ENCODE results near the gene ZNF638. TPM values are rescaled to one million over a fixed set of nuclear protein-coding genes. Genes with fewer than 3 reads are reported as not detected.

The ZNF638 gene
- total RNA-seq, 1 donor from 2014 or later, result 97.1 TPM

- DNase-seq, result no peak
- no peaks in the 10 kb centered on the region for H3K9me3 ChIP-seq (replicated peaks)
- intact Hi-C loops (cut with micrococcal nuclease), result no loop called here
- H3K4me1 ChIP-seq, result peaks cover 18% of the 10 kb centered on the region
- peaks cover 8% of the 10 kb centered on the region for H3K36me3 ChIP-seq
- peak overlapping the region; percentile 52 for H3K4me3 ChIP-seq
- H3K27me3 ChIP-seq (ENCODE audit: low read depth), result no peaks in the 10 kb centered on the region
- H3K27ac ChIP-seq (replicated peaks), result peak overlapping the region; percentile 51
- TF ChIP-seq, protein P1, sequence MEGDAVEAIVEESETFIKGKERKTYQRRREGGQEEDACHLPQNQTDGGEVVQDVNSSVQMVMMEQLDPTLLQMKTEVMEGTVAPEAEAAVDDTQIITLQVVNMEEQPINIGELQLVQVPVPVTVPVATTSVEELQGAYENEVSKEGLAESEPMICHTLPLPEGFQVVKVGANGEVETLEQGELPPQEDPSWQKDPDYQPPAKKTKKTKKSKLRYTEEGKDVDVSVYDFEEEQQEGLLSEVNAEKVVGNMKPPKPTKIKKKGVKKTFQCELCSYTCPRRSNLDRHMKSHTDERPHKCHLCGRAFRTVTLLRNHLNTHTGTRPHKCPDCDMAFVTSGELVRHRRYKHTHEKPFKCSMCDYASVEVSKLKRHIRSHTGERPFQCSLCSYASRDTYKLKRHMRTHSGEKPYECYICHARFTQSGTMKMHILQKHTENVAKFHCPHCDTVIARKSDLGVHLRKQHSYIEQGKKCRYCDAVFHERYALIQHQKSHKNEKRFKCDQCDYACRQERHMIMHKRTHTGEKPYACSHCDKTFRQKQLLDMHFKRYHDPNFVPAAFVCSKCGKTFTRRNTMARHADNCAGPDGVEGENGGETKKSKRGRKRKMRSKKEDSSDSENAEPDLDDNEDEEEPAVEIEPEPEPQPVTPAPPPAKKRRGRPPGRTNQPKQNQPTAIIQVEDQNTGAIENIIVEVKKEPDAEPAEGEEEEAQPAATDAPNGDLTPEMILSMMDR (IDR thresholded peaks at IDR 0.05; ENCODE audit: borderline replicate concordance), result no peak
These were observed 86.0 kb downstream of the ZNF638 start for GRCh38 chr2:71417300-71418202.

GRCh38 chr2:71419145-71419544 is 87.6 kb downstream of the ZNF638 start:
- no peaks in the 10 kb centered on the region for H3K9me3 ChIP-seq (replicated peaks)
- H3K27ac ChIP-seq (replicated peaks), result no peak overlapping the region
- H3K4me3 ChIP-seq, result no peak overlapping the region
- TF ChIP-seq, protein P1 (IDR thresholded peaks at IDR 0.05; ENCODE audit: borderline replicate concordance), result no peak
- peaks cover 22% of the 10 kb centered on the region for H3K36me3 ChIP-seq
- DNase-seq, result no peak
- intact Hi-C loops (cut with micrococcal nuclease), result no loop called here
- H3K4me1 ChIP-seq, result peaks cover 32% of the 10 kb centered on the region
- H3K27me3 ChIP-seq (ENCODE audit: low read depth), result no peaks in the 10 kb centered on the region

DNA sequence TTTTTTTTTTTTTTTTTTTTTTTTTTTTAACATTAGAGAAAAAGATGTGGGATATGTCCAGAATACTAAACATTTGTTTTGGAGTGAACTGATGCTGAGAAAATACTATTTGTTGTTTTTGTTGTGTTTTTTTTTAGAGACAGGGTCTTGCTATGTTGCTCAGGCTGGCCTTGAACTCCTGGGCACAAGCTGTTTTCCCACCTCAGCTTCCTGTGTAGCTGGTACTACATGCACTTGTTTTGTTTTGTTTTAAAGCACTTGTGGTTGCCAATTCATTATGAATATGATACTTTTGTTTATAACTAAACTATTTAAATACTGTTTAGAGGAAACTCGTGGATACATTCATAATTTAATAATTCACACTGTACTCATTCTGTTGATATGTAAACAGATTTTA is 88.4 kb downstream of the ZNF638 start:
- TF ChIP-seq, protein P1 (IDR thresholded peaks at IDR 0.05; ENCODE audit: borderline replicate concordance), result no peak
- intact Hi-C loops (cut with micrococcal nuclease), result loop anchor here (5.0 kb wide), 1 partner anchor 73 kb away; no protein-coding TSS in a partner anchor
- Histone ChIP-seq H3K27ac (replicated peaks) (no peak overlapping the region), H3K4me1 (peaks cover 39% of the 10 kb centered on the region), H3K36me3 (peaks cover 22% of the 10 kb centered on the region), H3K4me3 (no peak overlapping the region), H3K27me3 (ENCODE audit: low read depth) (no peaks in the 10 kb centered on the region), H3K9me3 (replicated peaks) (no peaks in the 10 kb centered on the region)
- DNase-seq, result no peak

GRCh38 chr2:71422786-71423185 is 91.2 kb downstream of the ZNF638 start:
- DNase-seq, result no peak
- Histone ChIP-seq H3K4me1 (peaks cover 35% of the 10 kb centered on the region), H3K36me3 (peaks cover 46% of the 10 kb centered on the region), H3K27me3 (ENCODE audit: low read depth) (no peaks in the 10 kb centered on the region), H3K4me3 (no peak overlapping the region), H3K9me3 (replicated peaks) (no peaks in the 10 kb centered on the region), H3K27ac (replicated peaks) (no peak overlapping the region)
- TF ChIP-seq, protein P1 (IDR thresholded peaks at IDR 0.05; ENCODE audit: borderline replicate concordance), result no peak
- intact Hi-C loops (cut with micrococcal nuclease), result loop anchor here (5.0 kb wide), 1 partner anchor 75 kb away; no protein-coding TSS in a partner anchor

GRCh38 chr2:71423817-71424420 is 92.3 kb downstream of the ZNF638 start:
- H3K27me3 ChIP-seq (ENCODE audit: low read depth), result no peaks in the 10 kb centered on the region
- H3K36me3 ChIP-seq, result peaks cover 49% of the 10 kb centered on the region
- intact Hi-C loops (cut with micrococcal nuclease), result loop anchor here (5.0 kb wide), 1 partner anchor 77 kb away; no protein-coding TSS in a partner anchor
- peak overlapping the region; percentile 8 for H3K27ac ChIP-seq (replicated peaks)
- TF ChIP-seq, protein P1 (IDR thresholded peaks at IDR 0.05; ENCODE audit: borderline replicate concordance), result no peak
- H3K9me3 ChIP-seq (replicated peaks), result no peaks in the 10 kb centered on the region
- DNase-seq, result no peak
- H3K4me3 ChIP-seq, result no peak overlapping the region
- H3K4me1 ChIP-seq, result peaks cover 32% of the 10 kb centered on the region

Measured in left ventricle myocardium inferior (tissue), 1 donor.